Aorta (tissue), 5 donors: ENCODE measurements around the gene RHBDL1. TPM values are rescaled to one million over a fixed set of nuclear protein-coding genes. Genes with fewer than 3 reads are reported as not detected.
A peak's percentile ranks its signal among the peaks of the same experiment; 100 is the strongest.

Experiments
- ATAC-seq: fragments of 200-7000 bp; cut with Tn5 transposase; one replicate; pipeline ENCODE4 v1.9.1; 2022; ENCODE audit warnings: moderate library complexity; ENCODE audit not compliant: low FRiP score
- DNase-seq, 2 donors: peaks; one replicate each; pipeline ENCODE4 v3.0.0-alpha.2; 2020
- H3K27ac ChIP-seq, 2 donors: one replicate each; pipeline ENCODE4 v1.5.1; 2013; ENCODE audit warnings: low read length in 2 of 2, mild to moderate bottlenecking in 2 of 2, moderate library complexity in 2 of 2, control low read depth in 1 of 2, inconsistent platforms in 1 of 2, low read depth in 1 of 2
- H3K27me3 ChIP-seq, 2 donors: one replicate each; pipeline ENCODE4 v1.6.1; 2013; ENCODE audit warnings: control low read depth in 1 of 2, low read length in 1 of 2, mild to moderate bottlenecking in 1 of 2, moderate library complexity in 1 of 2; ENCODE audit not compliant: insufficient read depth in 2 of 2, control insufficient read depth in 1 of 2
- H3K36me3 ChIP-seq, 2 donors: one replicate each; pipeline ENCODE4 v1.6.1; 2013; ENCODE audit warnings: control low read depth in 1 of 2, low read length in 1 of 2, mild to moderate bottlenecking in 1 of 2; ENCODE audit not compliant: insufficient read depth in 2 of 2, control insufficient read depth in 1 of 2
- H3K4me1 ChIP-seq, 2 donors: one replicate each; pipeline ENCODE4 v1.6.1; 2013; ENCODE audit warnings: low read length in 2 of 2, control low read depth in 1 of 2, mild to moderate bottlenecking in 1 of 2, moderate library complexity in 1 of 2; ENCODE audit not compliant: insufficient read depth in 2 of 2, control insufficient read depth in 1 of 2
- H3K4me3 ChIP-seq, 2 donors: one replicate each; pipeline ENCODE4 v1.5.1; 2013; ENCODE audit warnings: low read length in 2 of 2, control low read depth in 1 of 2, mild to moderate bottlenecking in 1 of 2
- H3K9me3 ChIP-seq: one replicate; pipeline ENCODE4 v1.6.1; 2013; ENCODE audit warnings: mild to moderate bottlenecking, low read length; ENCODE audit not compliant: control insufficient read depth
- WGBS, 2 donors: extraction: QIAGEN DNeasy Blood & Tissue Kit; methylation state at CpG; one replicate each; pipeline ENCODE4 v1.1.7; 2013; 5-methylcytosine and 5-hydroxymethylcytosine counted together
- intact Hi-C, 2 donors: fragments of 100-400 bp; cut with DNase I; formaldehyde crosslinking; loops; one replicate each; pipeline versions ENCODE4 v1.14.2 to v1.15.0; 2022
- polyA plus RNA-seq, 2 donors: library from polyadenylated mRNA; stranded (reverse); fragments of 200-250 nt; gene quantifications; one replicate each; pipeline ENCODE4 v1.2.3, GENCODE V29; 2013
- total RNA-seq, 2 donors: library from RNA; stranded (reverse); fragmentation: NEBNext Ultra II Directional; extraction: Animal tissue kit (Norgen Biotek cat#: 25700); gene quantifications; one replicate each; pipeline ENCODE4 v1.2.1, GENCODE V29; 2021
- donor health status: healthy with polysubstance abuse.
- donor health status: Bipolar disorder and iron deficiency.
- donor health status: DM: no; HTN: no; CAD: no.
- donor health status: DM: no; HTN: no; CAD: no.
- donor health status: DM: yes; HTN: yes; CAD: no.

RHBDL1 gene
- total and polyA plus RNA-seq, 4 donors, result 0.88 to 1.5 (median 1.3) TPM; not detected in 1

- Histone ChIP-seq H3K4me3 (no peak overlapping the region), H3K9me3 (no peaks in the 10 kb centered on the region), H3K27me3 (no peaks in the 10 kb centered on the region), H3K4me1 (no peaks in the 10 kb centered on the region), H3K36me3 (no peaks in the 10 kb centered on the region), H3K27ac (no peak overlapping the region)
- ATAC-seq (no peak), DNase-seq (no peak)
- WGBS, 2 donors, result 8 to 13% methylated on average over 12 of the region's 12 CpGs
- intact Hi-C loops, result loop anchor here in 1 of 2 donors (10.0 kb wide), 1 partner anchor 259 kb away; the partner anchor contains the start of gene LMF1
Measured at GRCh38 chr16:716200-716568, 40.7 kb downstream of the RHBDL1 start.

DNA sequence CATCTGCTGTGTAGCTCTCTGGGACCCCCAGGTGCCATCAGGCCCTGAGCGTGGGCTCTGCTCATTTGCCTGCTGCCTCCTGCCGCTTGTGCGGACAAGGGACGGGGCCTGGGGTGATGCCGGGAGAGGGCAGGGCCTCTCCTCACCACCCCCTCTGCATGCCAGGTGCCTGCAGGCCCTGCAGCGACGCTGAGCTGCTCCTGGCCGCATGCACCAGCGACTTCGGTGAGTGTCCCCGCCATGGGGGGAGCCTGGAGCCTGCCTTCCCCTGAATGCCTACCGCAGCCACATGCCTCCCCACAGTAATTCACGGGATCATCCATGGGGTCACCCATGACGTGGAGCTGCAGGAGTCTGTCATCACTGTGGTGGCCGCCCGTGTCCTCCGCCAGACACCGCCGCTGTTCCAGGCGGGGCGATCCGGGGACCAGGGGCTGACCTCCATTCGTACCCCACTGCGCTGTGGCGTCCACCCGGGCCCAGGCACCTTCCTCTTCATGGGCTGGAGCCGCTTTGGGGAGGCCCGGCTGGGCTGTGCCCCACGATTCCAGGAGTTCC, 41.4 kb downstream of the RHBDL1 start:
- Histone ChIP-seq H3K4me1 (no peaks in the 10 kb centered on the region), H3K27me3 (no peaks in the 10 kb centered on the region), H3K4me3 (no peak overlapping the region), H3K27ac (no peak overlapping the region), H3K36me3 (no peaks in the 10 kb centered on the region), H3K9me3 (no peaks in the 10 kb centered on the region)
- 93 to 94% methylated on average over 28 to 29 of the region's 29 CpGs for WGBS, 2 donors
- no peak for DNase-seq
- intact Hi-C loops, result loop anchor here in 1 of 2 donors (10.0 kb wide), 1 partner anchor 258 kb away; the partner anchor contains the start of gene LMF1
- no peak for ATAC-seq

DNA sequence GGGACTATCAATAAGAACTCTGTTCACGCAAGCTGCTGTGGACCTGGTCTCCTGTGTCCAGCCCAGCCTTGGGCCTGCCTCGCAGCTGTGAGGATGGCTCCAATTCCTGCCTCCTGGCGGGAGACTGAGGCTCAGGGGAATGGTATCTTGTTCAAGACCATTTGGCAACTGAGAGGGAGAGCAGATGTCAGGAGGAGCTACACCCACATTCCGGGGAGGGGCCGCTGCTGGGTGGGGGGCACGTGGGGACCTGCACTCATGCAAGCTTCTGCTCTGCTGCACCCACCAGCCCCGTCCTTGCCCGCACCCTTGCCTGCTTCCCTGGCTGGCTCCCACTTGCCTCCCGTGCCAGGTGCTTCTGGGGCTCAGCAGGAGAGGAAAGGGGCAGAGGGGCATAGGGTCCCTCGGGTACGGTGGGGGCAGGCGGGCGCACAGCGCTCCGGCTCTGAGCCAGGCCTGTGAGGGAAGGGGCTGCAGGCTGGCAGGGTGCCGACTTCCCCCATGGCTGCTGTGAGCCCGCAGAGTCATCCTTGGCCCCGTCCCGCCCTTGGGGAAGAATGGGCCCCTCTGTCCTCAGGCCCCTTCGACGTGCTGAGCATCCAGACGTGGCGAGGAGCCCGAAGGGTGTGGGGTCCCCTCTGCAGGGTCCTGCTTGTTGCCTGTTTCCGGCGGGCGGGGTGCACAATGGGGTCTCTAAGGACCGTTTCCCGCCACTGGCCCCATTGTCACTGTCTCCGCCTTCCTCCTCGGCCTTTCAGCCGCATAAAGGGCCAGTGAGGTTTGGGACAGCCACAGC, 42.2 kb downstream of the RHBDL1 start:
- H3K4me1 ChIP-seq, result no peaks in the 10 kb centered on the region
- DNase-seq (no peak), ATAC-seq (no peak)
- no peaks in the 10 kb centered on the region for H3K36me3 ChIP-seq
- H3K27me3 ChIP-seq, result no peaks in the 10 kb centered on the region
- 87% methylated on average over 27 to 32 of the region's 32 CpGs for WGBS, 2 donors
- intact Hi-C loops, result loop anchor here in 1 of 2 donors (10.0 kb wide), 1 partner anchor 257 kb away; the partner anchor contains the start of gene LMF1
- no peak overlapping the region for H3K27ac ChIP-seq
- H3K4me3 ChIP-seq, result no peak overlapping the region
- no peaks in the 10 kb centered on the region for H3K9me3 ChIP-seq

- DNase-seq, result no peak
- Histone ChIP-seq H3K27ac (no peak overlapping the region), H3K27me3 (no peaks in the 10 kb centered on the region), H3K9me3 (no peaks in the 10 kb centered on the region), H3K4me1 (no peaks in the 10 kb centered on the region), H3K36me3 (no peaks in the 10 kb centered on the region), H3K4me3 (no peak overlapping the region)
- ATAC-seq, result no peak
- intact Hi-C loops, result loop anchor here in 1 of 2 donors (10.0 kb wide), 1 partner anchor 256 kb away; the partner anchor contains the start of gene LMF1
- WGBS, 2 donors, result 94 to 97% methylated on average over 9 of the region's 9 CpGs
Measured at GRCh38 chr16:718389-718788, 42.9 kb downstream of the RHBDL1 start.

DNA sequence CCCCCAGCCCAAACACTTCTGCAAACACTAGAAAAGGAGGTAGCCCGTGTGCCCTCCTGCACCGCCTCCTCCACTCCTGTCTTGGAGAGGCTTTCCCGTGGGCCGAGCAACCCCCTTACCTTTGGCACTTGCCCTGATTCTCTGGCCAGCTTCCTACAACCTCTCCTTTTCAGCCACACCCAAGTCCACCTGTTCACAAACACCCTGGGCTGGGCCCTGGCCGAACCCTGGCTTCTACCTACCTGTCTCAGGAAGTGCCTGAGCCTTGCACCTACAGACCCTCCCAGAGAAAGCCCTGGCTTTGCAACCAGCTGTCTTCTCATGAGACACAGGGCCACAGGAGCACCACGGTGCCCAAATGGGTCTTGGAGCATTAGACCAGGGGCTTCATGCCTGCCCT, 43.5 kb downstream of the RHBDL1 start:
- ATAC-seq, result no peak
- H3K27me3 ChIP-seq, result no peaks in the 10 kb centered on the region
- WGBS, 2 donors, result 84 to 95% methylated on average over 6 of the region's 6 CpGs
- no peaks in the 10 kb centered on the region for H3K9me3 ChIP-seq
- no peaks in the 10 kb centered on the region for H3K36me3 ChIP-seq
- H3K4me3 ChIP-seq, result no peak overlapping the region
- intact Hi-C loops, result loop anchor here in 1 of 2 donors (10.0 kb wide), 1 partner anchor 256 kb away; the partner anchor contains the start of gene LMF1
- H3K27ac ChIP-seq, result no peak overlapping the region
- H3K4me1 ChIP-seq, result no peaks in the 10 kb centered on the region
- no peak for DNase-seq

- intact Hi-C loops, result loop anchor here in 1 of 2 donors (2.0 to 10.0 kb wide), 2 partner anchors 21 to 255 kb away; partner anchors contain the start of genes CIAO3 and LMF1
- H3K27ac ChIP-seq, result no peak overlapping the region
Measured at GRCh38 chr16:719815-720446, 44.5 kb downstream of the RHBDL1 start.

GRCh38 chr16:720447-720989, 45.0 kb downstream of the RHBDL1 start:
- WGBS, 2 donors, result 0% methylated on average over 38 of the region's 38 CpGs
- Histone ChIP-seq H3K4me1 (no peaks in the 10 kb centered on the region), H3K4me3 (peak overlapping the region; percentile 60 to 68), H3K9me3 (no peaks in the 10 kb centered on the region), H3K36me3 (no peaks in the 10 kb centered on the region), H3K27me3 (no peaks in the 10 kb centered on the region), H3K27ac (peak overlapping the region in 1 of 2 donors; percentile 48)
- peak; percentile 2 for ATAC-seq
- intact Hi-C loops, result loop anchor here in 1 of 2 donors (2.0 kb wide), 1 partner anchor 20 kb away; the partner anchor contains the start of gene CIAO3
- DNase-seq, result no peak

More at GRCh38 chr16:719815-720446, 44.5 kb downstream of the RHBDL1 start:
- Histone ChIP-seq H3K27me3 (no peaks in the 10 kb centered on the region), H3K9me3 (no peaks in the 10 kb centered on the region), H3K4me1 (no peaks in the 10 kb centered on the region), H3K36me3 (no peaks in the 10 kb centered on the region), H3K4me3 (no peak overlapping the region)
- no peak for DNase-seq
- no peak for ATAC-seq
- WGBS, 2 donors, result 16 to 21% methylated on average over 16 of the region's 16 CpGs

GRCh38 chr16:720990-721764, 45.7 kb downstream of the RHBDL1 start, which contains the start of gene ANTKMT:
Gene ANTKMT, plus strand, starts transcription at chr16:721146. Its CDS starts 129 bp downstream, at chr16:721275.
- peak within 1 kb of the TSS; percentile 60 to 68 for H3K4me3 ChIP-seq
- no peaks in the 10 kb centered on the region for H3K9me3 ChIP-seq
- H3K27ac ChIP-seq, result peak within 1 kb of the TSS in 1 of 2 donors; percentile 48
- peak; percentile 80 for ATAC-seq
- peak; percentile 80 to 92 for DNase-seq
- 7% methylated on average over 80 to 106 of the region's 106 CpGs for WGBS, 2 donors
- H3K4me1 ChIP-seq, result no peaks in the 10 kb centered on the region
- H3K27me3 ChIP-seq, result no peaks in the 10 kb centered on the region
- no peaks in the 10 kb centered on the region for H3K36me3 ChIP-seq
- intact Hi-C loops, result loop anchor here in 1 of 2 donors (2.0 kb wide), 1 partner anchor 20 kb away; the partner anchor contains the start of gene CIAO3
